ENCODE results near the gene CS. TPM values are rescaled to one million over a fixed set of nuclear protein-coding genes. Genes with fewer than 3 reads are reported as not detected.

The CS gene
- total RNA-seq, 2 donors from 2014 or later = 189 to 197 TPM

- Mint-ChIP-seq H3K27me3 (no peaks in the 10 kb centered on the region), H3K36me3 (ENCODE audit: low read depth) (no peaks in the 10 kb centered on the region), H3K27ac (peak within 1 kb of the TSS; percentile 99), H3K4me3 (peak within 1 kb of the TSS; percentile 85), H3K4me1 (peaks cover 40% of the 10 kb centered on the region)
- H3K9me3 ChIP-seq (ENCODE audit: control insufficient read depth, low read length, poor library complexity, severe bottlenecking) = no peaks in the 10 kb centered on the region
- DNase-seq (peak; percentile 79 to 91 (median 91)), ATAC-seq (peak; percentile 77)
Measured at GRCh38 chr12:56224102-56224701, 75.9 kb downstream of the CS start, which contains the start of gene NABP2. TSS of gene NABP2 (plus strand) at chr12:56224342. CDS start at chr12:56224857, 515 bp downstream.

GRCh38 chr12:56223571-56224101 lies 76.5 kb downstream of the CS start:
- H3K36me3 Mint-ChIP-seq (ENCODE audit: low read depth) = no peaks in the 10 kb centered on the region
- DNase-seq (no peak), ATAC-seq (no peak)
- no peaks in the 10 kb centered on the region for H3K9me3 ChIP-seq (ENCODE audit: control insufficient read depth, low read length, poor library complexity, severe bottlenecking)
- no peaks in the 10 kb centered on the region for H3K27me3 Mint-ChIP-seq
- peak overlapping the region; percentile 85 for H3K4me3 Mint-ChIP-seq
- peak overlapping the region; percentile 67 for H3K27ac Mint-ChIP-seq
- peaks cover 40% of the 10 kb centered on the region for H3K4me1 Mint-ChIP-seq

DNA sequence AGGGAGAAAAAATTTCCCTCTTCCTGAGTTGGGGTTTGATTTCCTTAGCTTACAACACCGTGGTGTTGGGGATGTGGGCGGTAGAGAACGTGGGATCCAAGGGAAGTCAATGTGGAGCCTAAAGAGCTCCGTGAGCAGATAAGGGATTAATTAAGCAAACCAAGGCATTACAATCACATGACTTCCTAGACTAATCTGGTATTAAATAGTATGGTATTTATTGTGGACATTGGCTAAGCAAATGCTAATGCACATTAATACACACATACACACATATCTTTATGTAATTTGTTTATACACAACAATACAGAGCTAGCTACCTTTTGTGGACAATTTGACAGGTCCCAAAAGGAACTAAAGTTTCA lies 77.6 kb downstream of the CS start:
- Mint-ChIP-seq H3K27ac (peak overlapping the region; percentile 99), H3K4me3 (peak overlapping the region; percentile 98), H3K27me3 (no peaks in the 10 kb centered on the region), H3K4me1 (peaks cover 40% of the 10 kb centered on the region), H3K36me3 (ENCODE audit: low read depth) (no peaks in the 10 kb centered on the region)
- ATAC-seq (no peak), DNase-seq (no peak)
- no peaks in the 10 kb centered on the region for H3K9me3 ChIP-seq (ENCODE audit: control insufficient read depth, low read length, poor library complexity, severe bottlenecking)

DNA sequence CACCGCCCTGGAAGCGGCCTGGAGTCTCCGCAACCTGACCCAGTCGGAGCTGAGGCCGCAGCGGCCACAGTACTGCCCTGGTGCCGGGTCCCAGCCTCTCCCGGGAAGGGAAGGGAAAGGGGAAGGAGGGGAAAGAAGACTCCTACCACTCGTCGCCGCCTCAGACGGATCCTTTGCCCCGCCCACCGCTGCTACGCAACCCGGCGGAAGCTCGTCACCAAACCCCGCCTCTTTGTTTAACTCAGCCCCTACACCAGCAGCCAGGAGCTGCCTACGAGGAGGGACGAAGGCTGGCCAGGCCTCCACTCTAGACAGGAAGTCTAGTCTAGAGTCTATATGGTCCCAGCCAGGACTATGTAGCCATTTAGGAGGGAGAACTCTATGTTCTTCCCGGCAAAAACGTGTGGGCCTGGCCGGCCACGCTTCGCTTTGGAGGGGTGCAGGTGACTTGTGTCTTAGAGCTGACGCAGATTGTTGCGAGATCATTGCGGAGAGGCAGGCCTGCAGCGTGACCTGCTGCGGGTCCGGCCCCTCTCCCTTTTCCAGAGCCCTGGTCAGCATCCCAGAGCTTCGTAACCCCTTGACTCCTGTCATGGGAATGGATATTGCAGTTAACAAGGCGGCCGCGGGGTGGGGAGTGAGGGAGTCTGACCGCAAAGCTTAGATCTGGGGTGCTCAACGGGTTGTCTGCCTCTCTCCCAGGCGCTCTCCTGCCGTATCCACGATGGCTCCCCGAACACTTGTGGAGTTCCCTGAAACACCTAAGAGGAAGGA lies 78.2 kb downstream of the CS start, which contains the start of gene RNF41:
TSS of gene RNF41 (minus strand) at position 166 of the 774 bp plus-strand sequence. CDS start 7,875 bp downstream, outside the sequence.
- peaks cover 40% of the 10 kb centered on the region for H3K4me1 Mint-ChIP-seq
- H3K9me3 ChIP-seq (ENCODE audit: control insufficient read depth, low read length, poor library complexity, severe bottlenecking) = no peaks in the 10 kb centered on the region
- peak within 1 kb of the TSS; percentile 99 for H3K27ac Mint-ChIP-seq
- no peaks in the 10 kb centered on the region for H3K36me3 Mint-ChIP-seq (ENCODE audit: low read depth)
- peak; percentile 80 to 85 (median 83) for DNase-seq
- no peaks in the 10 kb centered on the region for H3K27me3 Mint-ChIP-seq
- peak within 1 kb of the TSS; percentile 98 for H3K4me3 Mint-ChIP-seq
- ATAC-seq = peak; percentile 83

Other genes starting within 250 kb of the CS start
- under 1 TPM; 0.60 to 0.80 TPM for gene ERBB3, start 220.2 kb downstream of the CS start, total RNA-seq
- gene PA2G4, start 195.8 kb downstream of the CS start, total RNA-seq = 10 to 100 TPM; 62.0 to 76.2 TPM
- gene RPL41, start 183.7 kb downstream of the CS start, total RNA-seq = 1,000 to 10,000 TPM; 5,484 to 5,668 TPM
- 1 to 10 TPM; 6.8 to 8.7 TPM for gene ZC3H10, start 182.1 kb downstream of the CS start, total RNA-seq
- gene ESYT1, start 172.1 kb downstream of the CS start, total RNA-seq = 100 to 1,000 TPM; 178 to 211 TPM
- gene MYL6B, start 147.7 kb downstream of the CS start, total RNA-seq = 1 to 10 TPM; 5.4 to 9.0 TPM
- gene MYL6, start 142.0 kb downstream of the CS start, total RNA-seq = 100 to 1,000 TPM; 741 to 784 TPM
- gene SMARCC2, start 110.8 kb downstream of the CS start, total RNA-seq = 100 to 1,000 TPM; 130 to 138 TPM
- gene RNF41, start 78.4 kb downstream of the CS start, total RNA-seq = 10 to 100 TPM; 35.5 to 37.4 TPM
- gene NABP2, start 76.0 kb downstream of the CS start, total RNA-seq = 10 to 100 TPM; 12.5 to 19.4 TPM
- not detected for gene SLC39A5, start 70.3 kb downstream of the CS start, total RNA-seq
- gene ANKRD52, start 41.9 kb downstream of the CS start, total RNA-seq = 10 to 100 TPM; 30.8 to 33.4 TPM
- 10 to 100 TPM; 28.7 to 34.4 TPM for gene COQ10A, start 33.4 kb downstream of the CS start, total RNA-seq
- gene CNPY2, start 15.7 kb upstream of the CS start, total RNA-seq = 10 to 100 TPM; 47.4 to 53.4 TPM
- 100 to 1,000 TPM in 1 of 2 donors, 10 to 100 TPM in 1; 81.1 to 108 TPM for gene PAN2, start 33.7 kb upstream of the CS start, total RNA-seq
- 10 to 100 TPM; 44.9 to 49.8 TPM for gene IL23A, start 38.6 kb upstream of the CS start, total RNA-seq
- 100 to 1,000 TPM; 116 to 145 TPM for gene STAT2, start 59.8 kb upstream of the CS start, total RNA-seq
- not detected for gene APOF, start 62.5 kb upstream of the CS start, total RNA-seq
- gene TIMELESS, start 149.1 kb upstream of the CS start, total RNA-seq = 1 to 10 TPM; 5.0 to 5.1 TPM
- not detected for gene MIP, start 154.3 kb upstream of the CS start, total RNA-seq
- 1 to 10 TPM; 5.8 to 6.4 TPM for gene SPRYD4, start 168.2 kb upstream of the CS start, total RNA-seq
- gene GLS2, start 187.8 kb upstream of the CS start, total RNA-seq = 1 to 10 TPM; 1.9 to 2.8 TPM
- 1 to 10 TPM; 2.1 to 3.0 TPM for gene RBMS2, start 221.5 kb upstream of the CS start, total RNA-seq

Measured in T-helper 17 cell (primary cell).